OCI-M1 (cell line): Measurements from ENCODE around the gene HECTD3.
A peak's percentile ranks its signal among the peaks of the same experiment; 100 is the strongest.
"Not testable (repeated sequence)": the region's sequence is repeated elsewhere in the genome, so short reads cannot be mapped to it uniquely, and the experiment has no call there.

Source experiments
- DNase-seq: peaks from one replicate; lab custom pipeline; 2025; lab: John Stamatoyannopoulos, UW

HECTD3 gene

DNA sequence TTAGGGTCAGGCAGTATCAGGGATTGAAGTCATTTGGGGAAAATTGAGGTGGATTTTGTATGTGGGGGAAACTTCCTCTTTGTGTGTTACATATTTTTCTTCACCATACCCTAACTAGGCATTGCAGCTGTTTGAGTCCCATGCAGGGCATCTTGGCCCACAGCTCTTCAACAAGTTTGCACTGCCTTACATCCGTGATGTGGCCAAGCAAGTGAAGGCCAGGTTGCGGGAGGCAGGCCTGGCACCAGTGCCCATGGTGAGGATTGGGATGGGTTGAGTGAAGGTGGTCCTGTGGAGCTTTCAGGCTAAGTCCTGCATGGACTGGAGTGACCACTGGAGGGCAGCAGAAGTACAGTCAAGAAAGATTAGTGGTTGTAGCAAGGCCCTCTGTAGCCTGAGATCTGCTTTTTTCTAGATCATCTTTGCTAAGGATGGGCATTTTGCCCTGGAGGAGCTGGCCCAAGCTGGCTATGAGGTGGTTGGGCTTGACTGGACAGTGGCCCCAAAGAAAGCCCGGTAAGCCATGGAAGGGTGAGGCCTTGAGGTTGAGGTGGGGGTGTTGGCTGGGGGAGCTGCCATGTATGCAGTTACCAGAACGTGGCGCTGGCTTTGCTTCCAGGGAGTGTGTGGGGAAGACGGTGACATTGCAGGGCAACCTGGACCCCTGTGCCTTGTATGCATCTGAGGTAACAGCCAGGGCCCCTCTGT lies 3.4 kb upstream of the HECTD3 start:
- DNase-seq = peak; percentile 86

GRCh38 chr1:45013551-45014209 lies 2.6 kb upstream of the HECTD3 start:
- DNase-seq = no peak

DNA sequence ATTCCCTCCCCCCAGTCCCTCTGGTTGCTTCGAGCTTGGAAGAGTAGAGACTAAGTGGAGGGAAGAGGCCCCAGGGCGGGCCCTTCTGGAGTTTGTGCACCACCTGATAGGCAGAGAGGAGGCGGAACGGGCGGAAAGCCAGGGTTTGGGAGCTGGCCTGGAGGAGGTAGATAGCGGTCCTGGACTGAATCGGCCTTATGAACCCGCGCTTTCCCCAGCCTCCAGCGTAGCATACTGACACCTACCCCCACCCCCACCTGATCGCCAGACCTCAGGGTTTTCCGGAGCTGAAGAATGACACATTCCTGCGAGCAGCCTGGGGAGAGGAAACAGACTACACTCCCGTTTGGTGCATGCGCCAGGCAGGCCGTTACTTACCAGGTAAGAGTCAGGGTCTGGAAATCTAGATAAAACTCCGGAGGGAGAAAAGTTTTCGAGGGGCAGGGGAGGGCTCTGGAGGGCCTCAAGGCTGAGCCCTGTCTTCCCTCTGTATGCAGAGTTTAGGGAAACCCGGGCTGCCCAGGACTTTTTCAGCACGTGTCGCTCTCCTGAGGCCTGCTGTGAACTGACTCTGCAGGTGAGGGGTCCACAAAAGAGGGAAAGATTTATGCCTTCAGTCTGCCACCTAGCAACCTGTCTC lies 1.6 kb upstream of the HECTD3 start:
- peak; percentile 97 for DNase-seq

- DNase-seq = peak; percentile 99
These were observed 914 bp upstream of the HECTD3 start, which contains the start of gene UROD for GRCh38 chr1:45011837-45012638. Gene UROD, plus strand, starts transcription at chr1:45012254. Its CDS starts 12 bp downstream, at chr1:45012266.

GRCh38 chr1:45009956-45010854 lies 919 bp downstream of the HECTD3 start:
- no peak for DNase-seq

DNA sequence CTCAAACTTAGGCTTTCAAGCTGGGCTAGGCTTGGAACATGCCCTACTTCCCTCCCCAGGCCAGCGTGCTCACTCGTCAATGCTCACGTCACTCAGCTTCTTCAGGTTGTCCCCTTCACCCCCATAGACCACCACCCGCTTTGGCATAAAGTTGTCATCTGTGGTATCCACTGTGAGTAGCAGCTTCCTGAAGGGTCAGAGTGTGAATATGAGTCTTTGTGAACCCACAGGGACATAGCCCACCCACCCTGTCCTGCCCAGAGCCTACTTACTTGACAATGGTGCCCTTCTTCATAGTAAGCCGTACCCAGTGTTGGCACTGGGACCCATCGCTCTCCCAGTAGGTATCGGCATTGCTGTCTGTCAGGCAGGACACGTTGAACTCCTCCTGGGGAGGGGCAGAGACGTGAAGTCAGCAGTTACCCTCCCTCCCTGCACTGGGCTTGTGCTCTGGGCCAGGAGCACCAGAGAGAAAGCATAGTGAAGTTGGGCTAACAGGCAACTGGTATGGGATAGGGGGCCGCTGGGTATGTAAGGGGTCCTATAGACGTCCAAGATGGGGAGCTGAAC lies 1.7 kb downstream of the HECTD3 start:
- no peak for DNase-seq

DNA sequence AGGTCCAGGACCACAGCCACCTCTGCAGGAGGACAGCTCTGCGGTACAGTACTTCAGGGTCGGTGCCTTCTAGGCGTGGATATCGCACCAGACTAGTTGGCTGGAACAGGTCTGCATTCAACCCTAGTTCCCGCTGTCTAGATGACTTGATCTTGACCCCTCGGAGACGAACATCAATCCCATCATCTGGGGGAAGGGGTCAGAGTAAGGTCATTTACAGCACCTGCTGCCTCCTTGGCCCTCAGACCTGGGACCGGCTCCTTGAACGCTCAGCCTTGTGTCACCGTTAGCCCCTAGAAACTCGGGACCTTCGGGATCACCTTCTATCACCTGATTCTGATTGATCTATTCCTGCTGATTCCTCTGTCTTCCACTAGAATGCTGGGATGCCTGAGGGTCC lies 2.6 kb downstream of the HECTD3 start:
- DNase-seq = no peak

- DNase-seq = no peak
These were observed 3.0 kb downstream of the HECTD3 start for GRCh38 chr1:45008076-45008475.

GRCh38 chr1:45007311-45007710 lies 3.8 kb downstream of the HECTD3 start:
- DNase-seq = no peak

DNA sequence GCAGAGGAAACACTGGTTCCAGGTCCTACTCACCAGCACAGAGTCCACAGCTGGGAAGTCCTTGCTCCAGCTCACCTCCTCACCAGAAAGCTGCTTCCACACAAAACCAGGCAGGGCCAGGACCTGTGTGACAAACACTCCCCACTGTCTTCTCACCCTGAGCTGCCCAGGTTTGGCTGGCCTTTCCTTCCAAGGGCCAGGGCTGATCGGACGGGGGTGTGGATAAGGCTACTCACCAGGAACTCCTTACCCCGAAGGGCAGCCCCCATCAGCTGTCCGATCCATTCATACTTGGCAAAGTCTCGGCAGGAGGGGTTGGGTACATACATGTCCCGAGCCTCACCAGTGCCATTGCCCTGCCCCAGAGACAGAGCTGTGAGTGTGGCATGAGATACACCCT lies 5.4 kb downstream of the HECTD3 start:
- DNase-seq = no peak

DNA sequence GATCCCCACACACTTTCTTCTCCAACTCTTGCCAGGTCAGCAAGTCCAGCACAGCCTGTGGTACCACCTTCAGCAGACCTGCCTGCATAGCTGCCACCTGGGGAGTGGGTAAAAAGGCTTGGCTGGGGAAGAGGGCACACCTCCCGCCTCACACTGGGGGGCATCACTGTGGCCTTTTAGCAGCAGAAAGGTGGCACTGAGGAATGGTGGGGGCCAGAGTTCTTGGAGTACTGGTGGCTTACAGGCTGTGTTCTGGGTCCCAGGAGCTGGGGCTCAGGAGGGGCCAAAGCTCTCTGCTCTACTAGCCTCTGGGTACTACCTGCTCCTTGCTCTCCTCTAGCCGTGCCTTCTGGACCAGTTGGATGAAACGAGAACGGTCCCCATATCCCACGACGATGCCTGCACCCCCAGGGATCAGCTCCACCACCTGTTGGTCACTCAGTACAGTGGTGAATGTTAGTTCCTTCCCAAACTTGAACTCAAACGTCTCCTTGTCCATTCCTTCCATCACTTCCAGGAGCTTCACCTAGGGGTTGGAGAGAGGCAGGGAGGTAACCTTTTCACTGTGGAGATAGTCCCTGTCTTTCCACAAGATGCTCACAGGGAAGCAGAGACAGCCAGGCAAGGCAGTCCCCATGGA lies 6.7 kb downstream of the HECTD3 start:
- no peak for DNase-seq

- DNase-seq = no peak
These were observed 7.4 kb downstream of the HECTD3 start for GRCh38 chr1:45003741-45004140.

DNA sequence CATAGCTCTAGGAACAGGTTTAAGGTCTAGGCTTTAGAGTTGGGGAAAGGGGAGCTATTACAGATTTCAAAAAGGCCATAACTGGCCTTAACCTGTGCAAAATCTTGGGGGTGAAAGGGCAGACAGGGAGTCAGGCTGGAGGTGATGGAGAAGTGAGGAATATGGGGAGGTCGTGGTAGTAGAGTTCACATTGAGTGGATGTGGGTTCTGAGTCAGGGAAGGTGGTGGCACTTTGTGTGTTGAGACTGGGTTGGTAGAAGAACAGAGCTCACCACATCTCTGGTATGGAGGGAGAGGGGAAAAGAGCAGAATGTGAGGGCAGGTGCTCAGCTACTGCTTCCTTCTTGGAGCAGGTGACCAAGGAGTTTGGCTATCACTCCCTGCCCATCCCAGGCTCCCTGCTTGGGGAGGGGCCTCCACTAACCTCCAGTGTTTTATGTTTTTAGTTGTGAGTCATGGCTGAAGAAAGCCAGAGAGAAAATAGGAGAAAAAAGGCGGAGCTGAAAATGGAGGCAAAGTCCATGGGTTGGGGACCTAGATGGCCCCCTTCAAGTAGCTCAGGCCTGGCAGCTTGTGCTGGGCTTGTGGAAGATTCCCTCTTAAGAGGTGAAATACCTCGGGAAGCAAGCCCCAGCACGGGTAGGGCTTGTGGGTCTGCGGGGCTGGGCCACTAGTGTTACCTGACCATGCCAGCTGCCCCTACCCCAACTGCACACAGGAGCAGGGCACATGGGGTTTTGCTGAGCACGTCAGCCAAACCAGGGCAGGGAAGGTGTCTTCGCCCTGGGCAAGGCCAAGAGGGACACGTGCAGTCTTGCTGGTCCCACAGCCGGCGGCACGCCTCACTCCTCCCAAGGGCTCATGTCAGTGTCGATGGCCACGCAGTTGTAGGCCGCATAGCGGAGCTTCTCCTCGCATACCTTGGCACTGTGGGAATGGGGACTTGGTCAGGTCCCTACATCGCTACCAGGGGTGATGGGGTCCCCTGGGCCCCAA lies 8.2 kb downstream of the HECTD3 start:
- no peak for DNase-seq

DNA sequence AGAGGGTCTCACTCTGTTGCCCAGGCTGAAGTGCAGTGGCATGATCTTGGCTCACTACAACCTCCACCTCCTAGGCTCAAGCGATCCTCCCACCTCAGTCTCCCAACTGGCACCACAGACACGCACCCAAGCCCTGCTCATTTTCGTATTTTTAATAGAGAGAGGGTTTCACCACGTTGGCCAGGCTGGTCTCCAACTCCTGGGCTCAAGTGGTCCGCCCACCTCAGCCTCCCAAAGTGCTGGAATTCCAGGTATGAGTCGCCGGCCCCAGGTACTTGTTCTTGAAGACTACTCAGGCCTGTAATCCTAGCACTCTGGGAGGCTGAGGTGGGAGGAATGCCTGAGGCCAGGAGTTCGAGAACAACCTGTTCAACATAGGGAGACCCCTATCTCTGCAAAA lies 9.5 kb downstream of the HECTD3 start:
- not testable (repeated sequence) for DNase-seq

DNA sequence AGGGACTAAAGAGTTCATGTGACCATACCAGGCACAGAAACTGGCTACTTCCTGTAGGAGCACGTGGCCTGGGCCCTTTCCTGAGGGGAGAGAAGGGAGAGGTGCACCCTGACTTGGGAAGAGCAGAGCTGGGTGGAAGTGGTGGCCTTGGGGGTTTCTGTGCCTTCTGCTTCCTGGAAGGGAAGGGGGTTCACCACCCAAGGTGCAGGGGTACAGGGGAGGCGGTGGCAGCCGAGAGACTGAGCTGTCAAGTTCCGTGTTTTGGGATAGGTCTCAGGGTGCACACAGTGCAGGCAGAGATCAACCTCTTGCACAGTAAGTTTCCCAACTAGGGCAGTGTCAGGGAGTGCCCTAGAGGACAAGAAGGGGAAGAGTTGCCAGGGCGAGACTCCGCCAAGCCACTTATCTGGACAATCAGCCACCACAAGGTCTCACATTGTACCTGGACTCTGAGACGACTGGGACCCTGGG lies 10.1 kb downstream of the HECTD3 start:
- DNase-seq = no peak

DNA sequence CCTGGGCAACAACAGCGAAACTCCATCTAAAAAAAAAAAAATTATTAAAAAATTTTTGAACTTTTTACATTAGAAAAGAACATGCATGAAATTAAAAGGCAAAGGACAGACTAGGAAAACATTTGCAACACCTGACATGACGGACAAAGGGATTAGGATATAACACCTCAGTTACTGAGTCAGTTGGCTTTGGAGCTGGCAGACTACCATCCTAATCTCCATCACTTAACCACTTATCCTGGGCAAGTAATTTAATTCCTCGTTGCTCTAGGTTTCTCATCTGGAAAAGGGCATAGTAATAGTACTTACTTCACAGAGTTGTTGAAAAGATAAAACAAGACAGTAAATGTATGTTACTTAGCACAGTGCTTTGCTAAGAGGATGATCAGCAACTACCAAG lies 11.9 kb downstream of the HECTD3 start:
- no peak for DNase-seq

DNA sequence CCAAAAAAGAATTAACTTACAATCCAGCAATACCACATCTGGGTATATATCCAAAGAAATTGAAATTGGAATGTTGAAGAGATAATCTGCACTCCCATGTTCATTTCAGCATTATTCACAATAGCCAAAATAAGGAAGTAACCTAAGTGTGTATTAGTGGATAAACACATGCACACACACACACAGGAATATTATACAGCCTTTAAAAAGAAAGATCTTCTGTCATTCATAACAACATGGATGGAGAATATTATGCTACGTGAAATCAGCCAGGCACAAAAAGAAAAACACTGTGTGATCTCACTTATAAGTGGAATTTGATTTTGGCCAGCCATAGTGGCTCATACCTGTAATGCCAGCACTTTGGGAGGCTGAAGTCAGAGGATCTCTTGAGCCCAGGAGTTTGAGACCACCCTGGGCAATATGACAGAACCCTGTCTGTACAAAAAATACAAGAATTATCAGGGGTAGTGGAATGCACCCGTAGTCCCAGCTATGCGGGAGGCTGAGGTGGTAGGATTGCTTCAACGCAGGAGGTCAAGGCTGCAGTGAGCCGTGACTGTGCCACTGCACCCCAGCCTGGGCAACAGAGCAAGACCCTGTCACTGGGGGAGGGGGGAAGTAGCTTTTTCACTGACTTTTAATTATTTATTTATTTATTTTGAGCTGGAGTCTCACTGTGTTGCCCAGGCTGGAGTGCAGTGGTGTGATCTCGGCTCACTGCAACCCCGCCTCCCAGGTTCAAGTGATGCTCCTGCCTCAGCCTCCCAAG lies 15.5 kb downstream of the HECTD3 start:
- no peak for DNase-seq

GRCh38 chr1:44994309-44994898 lies 16.7 kb downstream of the HECTD3 start:
- no peak for DNase-seq
